SU-DHL-6 (cell line): ENCODE data around the gene ACSL4.
"Not testable (repeated sequence)": the region's sequence is repeated elsewhere in the genome, so short reads cannot be mapped to it uniquely, and the experiment has no call there.

Source experiments
- H2AFZ ChIP-seq: fragments of 200-600 bp; sonication (generic); 2 replicates; pipeline ENCODE4 v1.6.1; 2014; ENCODE audit warnings: low read depth, mild to moderate bottlenecking, moderate library complexity, mixed read lengths, antibody characterized with exemption, low read length; ENCODE audit not compliant: severe bottlenecking
- H3F3A ChIP-seq: fragments of 200-600 bp; shearing (Covaris generic); 2 replicates; pipeline ENCODE4 v1.6.0; 2016; ENCODE audit warnings: antibody characterized with exemption, mild to moderate bottlenecking; ENCODE audit not compliant: insufficient read depth
- H3K27ac ChIP-seq: fragments of 200-600 bp; sonication (generic); 2 replicates; pipeline ENCODE4 v1.5.1; 2016; ENCODE audit warnings: low read depth, mild to moderate bottlenecking, low read length, moderate library complexity, mixed read lengths
- H3K27me3 ChIP-seq: fragments of 200-600 bp; sonication (generic), shearing (Covaris generic); 2 replicates; pipeline ENCODE4 v1.6.0; 2014; ENCODE audit warnings: mild to moderate bottlenecking, low read length
- H3K36me3 ChIP-seq: fragments of 200-600 bp; sonication (generic); 2 replicates; pipeline ENCODE4 v1.6.1; 2014; ENCODE audit warnings: mild to moderate bottlenecking, low read length, mixed read lengths
- H3K4me2 ChIP-seq: fragments of 300-600, 200-600 bp; shearing (Covaris generic), sonication (generic); 2 replicates; pipeline ENCODE4 v1.6.0; 2014; ENCODE audit warnings: low read length, low read depth, mild to moderate bottlenecking; ENCODE audit not compliant: poor library complexity, severe bottlenecking
- H3K4me3 ChIP-seq: fragments of 200-600 bp; sonication (generic); 2 replicates; pipeline ENCODE4 v1.5.1; 2014; ENCODE audit warnings: antibody characterized with exemption, low read length, mild to moderate bottlenecking, mixed read lengths; ENCODE audit not compliant: insufficient read depth, poor library complexity, severe bottlenecking
- H3K79me2 ChIP-seq: fragments of 200-600 bp; sonication (generic); 2 replicates; pipeline ENCODE4 v1.6.1; 2014; ENCODE audit warnings: mild to moderate bottlenecking, low read length, moderate library complexity; ENCODE audit not compliant: insufficient read depth
- H3K9ac ChIP-seq: fragments of 200-600 bp; sonication (generic); 2 replicates; pipeline ENCODE4 v1.7.0; 2014; ENCODE audit warnings: mild to moderate bottlenecking, low read length
- H3K9me2 ChIP-seq: fragments of 200-600 bp; sonication (generic); replicated peaks from 2 replicates; pipeline ENCODE4 v1.6.1; 2014; ENCODE audit warnings: low read length; ENCODE audit not compliant: insufficient read depth
- H3K9me3 ChIP-seq: fragments of 200-600 bp; sonication (generic); 2 replicates; pipeline ENCODE4 v1.6.1; 2014; ENCODE audit warnings: low read length, mixed read lengths; ENCODE audit not compliant: insufficient read depth
- H4K20me1 ChIP-seq: fragments of 200-600 bp; sonication (generic); 2 replicates; pipeline ENCODE4 v1.6.1; 2014; ENCODE audit warnings: low read depth, mild to moderate bottlenecking, antibody characterized with exemption, low read length, moderate library complexity, mixed read lengths
- CTCF ChIP-seq: fragments of 200-600 bp; sonication (generic); IDR thresholded peaks from one replicate; pipeline ENCODE4 v1.5.1; 2017; ENCODE audit warnings: antibody characterized with exemption, mild to moderate bottlenecking, low read length, moderate library complexity; ENCODE audit not compliant: insufficient read depth, poor library complexity, severe bottlenecking
- EZH2phosphoT487 ChIP-seq: fragments of 200-600 bp; sonication (generic), shearing (Covaris generic); conservative IDR thresholded peaks from 2 replicates; pipeline ENCODE4 v1.6.1; 2018; ENCODE audit warnings: mild to moderate bottlenecking, antibody characterized with exemption, low read length, moderate library complexity, mixed read lengths

The ACSL4 gene

GRCh38 chrX:109658391-109658790 is 74.7 kb downstream of the ACSL4 start:
- Histone ChIP-seq H3F3A (no peaks in the 10 kb centered on the region), H3K79me2 (no peaks in the 10 kb centered on the region), H3K4me3 (no peak overlapping the region), H3K36me3 (peaks cover 36% of the 10 kb centered on the region; the same call in 1 of the 2 replicates), H3K4me2 (no peak overlapping the region), H2AFZ (no peak overlapping the region), H3K27me3 (no peaks in the 10 kb centered on the region), H3K9me3 (no peaks in the 10 kb centered on the region), H3K9ac (no peak overlapping the region), H3K27ac (no peak overlapping the region), H3K9me2 (no peaks in the 10 kb centered on the region), H4K20me1 (no peaks in the 10 kb centered on the region)
- TF ChIP-seq CTCF (no peak), EZH2phosphoT487 (no peak)

GRCh38 chrX:109657364-109657763 is 75.7 kb downstream of the ACSL4 start:
- H3K79me2 ChIP-seq, H3K9me2 ChIP-seq, H2AFZ ChIP-seq, H3K27ac ChIP-seq, H3K4me3 ChIP-seq, H3K27me3 ChIP-seq, H3K4me2 ChIP-seq, H3F3A ChIP-seq, H3K9me3 ChIP-seq, H3K9ac ChIP-seq, H4K20me1 ChIP-seq: not testable (repeated sequence)
- peaks cover 28% of the 10 kb centered on the region; the same call in 1 of the 2 replicates for H3K36me3 ChIP-seq

- Histone ChIP-seq H3K36me3 (peaks cover 30% of the 10 kb centered on the region; the same call in 1 of the 2 replicates), H3K27ac (no peak overlapping the region), H3K79me2 (no peaks in the 10 kb centered on the region), H2AFZ (no peak overlapping the region), H3K27me3 (no peaks in the 10 kb centered on the region), H4K20me1 (no peaks in the 10 kb centered on the region), H3K9me2 (no peaks in the 10 kb centered on the region), H3F3A (no peaks in the 10 kb centered on the region), H3K9ac (no peak overlapping the region), H3K4me3 (no peak overlapping the region), H3K4me2 (no peak overlapping the region), H3K9me3 (no peaks in the 10 kb centered on the region)
- no peak for TF ChIP-seq EZH2phosphoT487
- no peak for TF ChIP-seq CTCF
These were observed 76.3 kb downstream of the ACSL4 start for GRCh38 chrX:109656774-109657173.

GRCh38 chrX:109655502-109656201 is 77.4 kb downstream of the ACSL4 start:
- no peaks in the 10 kb centered on the region for H3F3A ChIP-seq
- H3K27ac ChIP-seq, result no peak overlapping the region
- H3K9me2 ChIP-seq, result no peaks in the 10 kb centered on the region
- no peak for TF ChIP-seq CTCF
- no peak overlapping the region for H3K4me2 ChIP-seq
- no peak overlapping the region for H3K4me3 ChIP-seq
- H2AFZ ChIP-seq, result no peak overlapping the region
- no peaks in the 10 kb centered on the region for H3K79me2 ChIP-seq
- no peaks in the 10 kb centered on the region for H4K20me1 ChIP-seq
- no peaks in the 10 kb centered on the region for H3K9me3 ChIP-seq
- no peaks in the 10 kb centered on the region for H3K27me3 ChIP-seq
- no peak overlapping the region for H3K9ac ChIP-seq
- peaks cover 24% of the 10 kb centered on the region; the same call in 1 of the 2 replicates for H3K36me3 ChIP-seq
